ENCODE results near the gene TMEM115. TPM values are rescaled to one million over a fixed set of nuclear protein-coding genes. Genes with fewer than 3 reads are reported as not detected.

Gene TMEM115
- total and polyA plus RNA-seq, 10 of the 15 experiments (the other 5 are each of a cell fraction or from before 2014, with no cell fraction given): 1.9 to 18.7 (median 13.2) TPM

DNA sequence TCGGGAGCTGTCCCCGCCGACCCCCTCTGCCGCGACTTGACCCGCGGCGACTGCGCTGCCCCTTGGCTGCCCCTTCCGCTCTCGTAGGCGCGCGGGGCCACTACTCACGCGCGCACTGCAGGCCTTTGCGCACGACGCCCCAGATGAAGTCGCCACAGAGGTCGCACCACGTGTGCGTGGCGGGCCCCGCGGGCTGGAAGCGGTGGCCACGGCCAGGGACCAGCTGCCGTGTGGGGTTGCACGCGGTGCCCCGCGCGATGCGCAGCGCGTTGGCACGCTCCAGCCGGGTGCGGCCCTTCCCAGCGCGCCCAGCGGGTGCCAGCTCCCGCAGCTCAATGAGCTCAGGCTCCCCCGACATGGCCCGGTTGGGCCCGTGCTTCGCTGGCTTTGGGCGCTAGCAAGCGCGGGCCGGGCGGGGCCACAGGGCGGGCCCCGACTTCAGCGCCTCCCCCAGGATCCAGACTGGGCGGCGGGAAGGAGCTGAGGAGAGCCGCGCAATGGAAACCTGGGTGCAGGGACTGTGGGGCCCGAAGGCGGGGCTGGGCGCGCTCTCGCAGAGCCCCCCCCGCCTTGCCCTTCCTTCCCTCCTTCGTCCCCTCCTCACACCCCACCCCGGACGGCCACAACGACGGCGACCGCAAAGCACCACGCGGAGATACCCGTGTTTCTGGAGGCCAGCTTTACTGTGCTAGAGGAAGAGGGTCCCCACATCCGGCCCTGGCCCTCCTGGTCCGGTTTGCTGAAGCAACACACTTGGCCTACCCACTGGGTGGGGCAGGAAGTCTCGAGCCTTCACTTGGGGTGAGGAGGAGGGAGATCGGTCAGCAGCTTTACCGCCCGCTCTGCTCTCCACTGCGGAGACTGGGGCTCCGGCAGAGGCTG is 18.6 kb downstream of the TMEM115 start, which contains the start of gene RASSF1 (continued):
- TF ChIP-seq SUZ12 (IDR thresholded peaks at IDR 0.05; ENCODE audit: unreplicated experiment): no peak
- TF ChIP-seq YY1 (IDR thresholded peaks at IDR 0.05; ENCODE audit: low read depth, low read length): 0 out of 2 replicates have a peak, but pooled peaks have one; percentile 8
- TF ChIP-seq, protein P1, sequence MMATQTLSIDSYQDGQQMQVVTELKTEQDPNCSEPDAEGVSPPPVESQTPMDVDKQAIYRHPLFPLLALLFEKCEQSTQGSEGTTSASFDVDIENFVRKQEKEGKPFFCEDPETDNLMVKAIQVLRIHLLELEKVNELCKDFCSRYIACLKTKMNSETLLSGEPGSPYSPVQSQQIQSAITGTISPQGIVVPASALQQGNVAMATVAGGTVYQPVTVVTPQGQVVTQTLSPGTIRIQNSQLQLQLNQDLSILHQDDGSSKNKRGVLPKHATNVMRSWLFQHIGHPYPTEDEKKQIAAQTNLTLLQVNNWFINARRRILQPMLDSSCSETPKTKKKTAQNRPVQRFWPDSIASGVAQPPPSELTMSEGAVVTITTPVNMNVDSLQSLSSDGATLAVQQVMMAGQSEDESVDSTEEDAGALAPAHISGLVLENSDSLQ (IDR thresholded peaks at IDR 0.05): no peak
- 0 out of 3 replicates have a peak, but pooled peaks have one; percentile 29 for TF ChIP-seq POU2F2 (IDR thresholded peaks at IDR 0.05; ENCODE audit: borderline replicate concordance, low read depth, low read length)
- TF ChIP-seq RUNX3 (IDR thresholded peaks at IDR 0.05; ENCODE audit: low read length): no peak
- no peak for TF ChIP-seq IRF4 (IDR thresholded peaks at IDR 0.05; ENCODE audit: low read depth, low read length)
- TF ChIP-seq TCF3 (IDR thresholded peaks at IDR 0.05; ENCODE audit: borderline replicate concordance, insufficient read depth, low read depth, low read length): peak; percentile 35; the same call in 1 of the 2 replicates
- TF ChIP-seq HDAC2 (IDR thresholded peaks at IDR 0.05): no peak

GRCh38 chr3:50340147-50340447 is 19.2 kb downstream of the TMEM115 start:
- no peaks in the 10 kb centered on the region; the same call in 1 of the 2 replicates for H3K4me1 ChIP-seq (ENCODE audit: control insufficient read depth, insufficient read depth, low read length)
- ChIA-PET POLR2A (interaction anchor here (0.6 to 7.0 kb wide), 5 partner anchors 10 to 229 kb away, joined by 3 to 84 read pairs (median 3); partner anchors contain the start of genes CYB561D2, HYAL3, NAA80 and NPRL2), RAD21 (ENCODE audit: unreplicated experiment) (interaction anchor here (1.3 kb wide), 1 partner anchor 10 kb away, joined by 3 read pairs; the partner anchor contains the start of gene NPRL2), SMC1A (ENCODE audit: uncharacterized antibody, unreplicated experiment) (interaction anchor here (1.1 kb wide), 1 partner anchor 11 kb away, joined by 3 read pairs; no protein-coding TSS in a partner anchor), CTCF (interaction anchor here (6.4 to 10.5 kb wide), 2 partner anchors 9 to 17 kb away, joined by 59 to 72 read pairs; partner anchors contain the start of genes CYB561D2, HYAL2 and NPRL2)
- BruUV-seq (replicated peaks): no TSS peak
- intact Hi-C loops (cut with micrococcal nuclease; ENCODE audit: unreplicated experiment) (no loop called here), in situ Hi-C loops (cut with MboI) (no loop called here)
- peak overlapping the region; percentile 57 for H2AFZ ChIP-seq (ENCODE audit: control insufficient read depth, low read depth, low read length)
- H3K9me3 ChIP-seq (replicated peaks; ENCODE audit: control insufficient read depth, insufficient read depth, low read length): no peaks in the 10 kb centered on the region
- peaks cover 54% of the 10 kb centered on the region for H3K79me2 ChIP-seq (ENCODE audit: control insufficient read depth, insufficient read depth, low read length)
- FAIRE-seq (no peak), DNase-seq (ENCODE audit: low read depth, low spot score) (no peak), ATAC-seq (no peak)
- peak overlapping the region; percentile 96 for H3K4me3 ChIP-seq
- peak overlapping the region; percentile 92 for H3K27ac ChIP-seq (ENCODE audit: control insufficient read depth, insufficient read depth)
- no peaks in the 10 kb centered on the region for H4K20me1 ChIP-seq (ENCODE audit: control insufficient read depth, insufficient read depth)
- no peaks in the 10 kb centered on the region for H3K36me3 ChIP-seq (ENCODE audit: control insufficient read depth in 2 of 2, insufficient read depth in 2 of 2, low read length in 1 of 2)
- H3K9ac ChIP-seq (ENCODE audit: control insufficient read depth, insufficient read depth, low read length): peak overlapping the region; percentile 86
- peak overlapping the region; percentile 75 for H3K4me2 ChIP-seq (ENCODE audit: control insufficient read depth, insufficient read depth)
- 12% methylated on average over 9 of the region's 9 CpGs for WGBS (ENCODE audit: insufficient coverage, insufficient replicate concordance, low lambda C conversion rate, missing lambda C conversion rate)
- H3K27me3 ChIP-seq (replicated peaks in 1 of 2; ENCODE audit: control insufficient read depth in 2 of 2, insufficient read depth in 2 of 2, low read length in 1 of 2): no peaks in the 10 kb centered on the region
- TF ChIP-seq ZZZ3 (IDR thresholded peaks at IDR 0.05; ENCODE audit: control insufficient read depth, insufficient read length, low read depth): no peak
- no peak for TF ChIP-seq EP300 (IDR thresholded peaks at IDR 0.05; ENCODE audit: borderline replicate concordance in 1 of 2, control insufficient read depth in 1 of 2, low read depth in 2 of 2, low read length in 2 of 2)
- no peak for TF ChIP-seq SUPT20H (IDR thresholded peaks at IDR 0.05; ENCODE audit: borderline replicate concordance, control insufficient read depth, low read depth, low read length)
- TF ChIP-seq SREBF2 (IDR thresholded peaks at IDR 0.05; ENCODE audit: low read length): no peak
- no peak for TF ChIP-seq MEF2A (IDR thresholded peaks at IDR 0.05; ENCODE audit: insufficient read depth, low read depth, low read length)
- no peak for TF ChIP-seq ZBED1 (IDR thresholded peaks at IDR 0.05; ENCODE audit: borderline replicate concordance)
- TF ChIP-seq CREB1 (IDR thresholded peaks at IDR 0.05; ENCODE audit: low read depth): no peak
- no peak for TF ChIP-seq HDGF (IDR thresholded peaks at IDR 0.05)
- TF ChIP-seq, protein P2, sequence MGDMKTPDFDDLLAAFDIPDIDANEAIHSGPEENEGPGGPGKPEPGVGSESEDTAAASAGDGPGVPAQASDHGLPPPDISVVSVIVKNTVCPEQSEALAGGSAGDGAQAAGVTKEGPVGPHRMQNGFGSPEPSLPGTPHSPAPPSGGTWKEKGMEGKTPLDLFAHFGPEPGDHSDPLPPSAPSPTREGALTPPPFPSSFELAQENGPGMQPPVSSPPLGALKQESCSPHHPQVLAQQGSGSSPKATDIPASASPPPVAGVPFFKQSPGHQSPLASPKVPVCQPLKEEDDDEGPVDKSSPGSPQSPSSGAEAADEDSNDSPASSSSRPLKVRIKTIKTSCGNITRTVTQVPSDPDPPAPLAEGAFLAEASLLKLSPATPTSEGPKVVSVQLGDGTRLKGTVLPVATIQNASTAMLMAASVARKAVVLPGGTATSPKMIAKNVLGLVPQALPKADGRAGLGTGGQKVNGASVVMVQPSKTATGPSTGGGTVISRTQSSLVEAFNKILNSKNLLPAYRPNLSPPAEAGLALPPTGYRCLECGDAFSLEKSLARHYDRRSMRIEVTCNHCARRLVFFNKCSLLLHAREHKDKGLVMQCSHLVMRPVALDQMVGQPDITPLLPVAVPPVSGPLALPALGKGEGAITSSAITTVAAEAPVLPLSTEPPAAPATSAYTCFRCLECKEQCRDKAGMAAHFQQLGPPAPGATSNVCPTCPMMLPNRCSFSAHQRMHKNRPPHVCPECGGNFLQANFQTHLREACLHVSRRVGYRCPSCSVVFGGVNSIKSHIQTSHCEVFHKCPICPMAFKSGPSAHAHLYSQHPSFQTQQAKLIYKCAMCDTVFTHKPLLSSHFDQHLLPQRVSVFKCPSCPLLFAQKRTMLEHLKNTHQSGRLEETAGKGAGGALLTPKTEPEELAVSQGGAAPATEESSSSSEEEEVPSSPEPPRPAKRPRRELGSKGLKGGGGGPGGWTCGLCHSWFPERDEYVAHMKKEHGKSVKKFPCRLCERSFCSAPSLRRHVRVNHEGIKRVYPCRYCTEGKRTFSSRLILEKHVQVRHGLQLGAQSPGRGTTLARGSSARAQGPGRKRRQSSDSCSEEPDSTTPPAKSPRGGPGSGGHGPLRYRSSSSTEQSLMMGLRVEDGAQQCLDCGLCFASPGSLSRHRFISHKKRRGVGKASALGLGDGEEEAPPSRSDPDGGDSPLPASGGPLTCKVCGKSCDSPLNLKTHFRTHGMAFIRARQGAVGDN (IDR thresholded peaks at IDR 0.05): no peak
- TF ChIP-seq BMI1 (IDR thresholded peaks at IDR 0.05; ENCODE audit: borderline replicate concordance): no peak
- no peak for TF ChIP-seq RBBP5 (conservative IDR thresholded peaks at IDR 0.05)
